K562 treated with DMSO at 1 percent for 12 hours (cell line): Measurements from ENCODE around the gene ZNF554. TPM values are rescaled to one million over a fixed set of nuclear protein-coding genes. Genes with fewer than 3 reads are reported as not detected.

ENCODE experiments used
- total RNA-seq: library from RNA; unstranded; fragments of 300-600 nt; gene quantifications from 2 replicates; pipeline ENCODE4 v1.2.3, GENCODE V29; 2022; ENCODE audit not compliant: insufficient read depth

ZNF554 gene
- 1.8 and 2.7 TPM in 2 replicates for total RNA-seq

DNA sequence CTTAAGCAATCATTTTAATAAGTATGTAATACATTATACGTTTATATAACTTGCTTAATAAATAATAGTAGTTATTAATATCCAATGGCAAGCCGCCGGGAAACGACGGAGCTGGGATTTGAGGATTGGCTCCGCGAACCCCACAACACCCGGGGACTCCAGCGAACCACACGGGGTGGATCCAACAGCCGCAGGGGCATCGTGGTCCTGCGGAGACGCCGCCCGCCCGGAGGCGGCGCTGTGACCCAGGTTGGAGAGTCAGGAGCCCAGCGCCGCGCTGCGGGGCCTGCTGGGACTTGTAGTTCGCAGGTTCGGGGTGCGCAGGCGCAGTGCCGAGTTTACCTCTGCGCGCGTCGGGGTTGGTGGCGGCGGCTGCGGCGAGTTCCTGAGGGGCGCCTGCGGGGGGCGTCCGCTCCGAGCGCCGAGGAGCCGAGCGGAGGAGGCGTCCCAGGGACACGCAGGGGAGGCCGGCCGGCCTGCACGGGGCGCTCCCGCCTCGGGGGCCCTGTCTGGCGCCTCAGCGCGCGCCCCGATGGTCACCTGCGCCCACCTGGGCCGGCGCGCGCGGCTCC, at the start of gene ZNF554:
Gene ZNF554 (plus strand): TSS at position 329 of the 572 bp plus-strand sequence. CDS start 204 bp downstream, at position 533.

DNA sequence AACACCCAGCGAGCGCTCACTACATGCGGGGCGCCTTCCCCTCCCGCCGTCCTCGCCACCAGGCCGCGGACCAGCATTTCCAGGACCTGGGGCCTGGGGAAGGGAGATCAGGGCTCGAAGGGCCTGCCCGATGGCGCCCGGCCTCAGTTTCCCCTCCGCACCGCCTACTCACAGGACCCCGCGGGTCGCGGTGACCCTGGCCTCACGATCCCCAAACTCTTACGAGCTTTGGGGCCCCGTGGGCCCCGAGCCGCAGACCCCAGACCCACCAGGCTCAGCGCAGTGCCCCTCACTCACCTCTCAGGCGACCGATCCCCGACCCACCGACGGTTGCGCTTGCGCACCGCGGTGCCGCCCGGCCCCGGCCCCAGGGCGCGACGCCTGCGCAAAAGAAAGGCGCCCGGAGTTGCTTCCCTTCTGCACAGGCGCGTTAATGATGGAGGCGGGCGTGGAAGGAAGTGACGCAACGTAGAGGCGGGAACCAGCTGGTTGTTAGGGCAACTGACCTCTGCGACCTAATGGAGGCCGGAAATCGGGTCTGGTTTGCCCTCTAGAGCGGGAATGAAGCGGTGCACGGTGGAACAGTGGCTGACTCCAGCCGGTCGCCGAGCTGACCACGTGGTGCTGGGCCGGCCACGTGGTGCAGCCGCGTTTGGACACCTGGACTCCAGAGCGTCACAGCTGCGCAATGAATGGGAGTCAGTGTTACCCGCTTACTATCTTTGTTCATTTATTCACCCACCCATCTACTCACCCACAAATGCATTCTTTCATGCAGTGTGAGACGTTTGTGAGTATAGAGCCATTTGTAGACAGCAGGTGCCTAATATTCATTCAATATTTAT, 36.5 kb upstream of the ZNF554 start, which contains the start of gene SGTA:
Gene SGTA (minus strand): TSS at position 338 of the 845 bp plus-strand sequence. CDS start 14,205 bp downstream, outside the sequence.

GRCh38 chr19:2785244-2785997, 34.2 kb upstream of the ZNF554 start, which contains the start of gene THOP1:
Gene THOP1, plus strand, starts transcription at chr19:2785503. Its CDS starts 160 bp downstream, at chr19:2785663.

DNA sequence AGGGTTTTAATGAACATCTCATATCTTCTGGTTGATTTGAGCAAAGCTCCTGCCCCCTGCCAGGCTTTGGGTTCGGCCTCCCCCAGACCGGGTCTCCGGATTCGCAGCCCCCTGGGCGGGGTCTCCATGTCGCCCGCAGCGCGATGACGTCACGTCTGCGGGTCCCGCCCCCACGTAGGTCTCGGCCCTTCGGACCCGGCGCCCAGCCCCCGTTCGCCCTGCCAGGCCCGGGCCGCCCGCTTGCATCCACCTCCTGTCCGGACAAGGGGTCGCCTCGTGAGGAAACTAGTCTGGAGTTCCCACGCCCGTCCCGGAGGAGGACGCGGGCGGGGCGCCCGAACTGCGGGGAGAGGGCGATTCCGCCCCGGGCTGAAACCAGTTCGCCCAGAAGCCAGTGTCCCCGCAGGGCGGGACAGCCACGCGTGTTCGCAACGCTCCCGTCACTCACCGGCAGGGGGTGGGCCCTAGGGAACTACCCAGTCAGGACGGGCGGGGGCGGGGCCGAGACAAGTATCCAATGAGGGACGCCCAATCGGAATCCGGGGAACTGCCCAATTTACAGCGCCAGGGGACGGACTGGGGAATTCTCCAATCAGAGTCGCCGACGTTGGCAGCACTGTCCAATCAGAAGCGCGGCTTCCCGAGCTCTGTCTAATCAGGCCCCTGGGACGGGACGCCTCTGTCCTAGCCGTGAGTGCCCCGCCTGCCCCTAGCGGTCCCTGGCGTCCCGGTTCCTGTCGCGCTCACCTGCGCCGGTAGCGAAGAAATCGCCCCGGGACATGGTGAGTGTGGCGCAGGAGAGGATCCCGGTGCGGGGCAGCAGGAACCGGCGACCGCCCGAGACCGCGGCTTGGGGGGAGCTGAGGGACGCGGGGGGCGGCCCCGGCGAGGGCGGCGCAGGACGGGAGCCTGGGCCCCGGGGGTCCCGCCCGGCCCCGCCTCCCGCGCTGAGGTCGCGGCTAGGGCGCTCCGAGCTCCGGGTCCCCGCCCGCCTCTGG, 21.4 kb downstream of the ZNF554 start, which contains the start of gene ZNF555:
Gene ZNF555 (plus strand): TSS at position 682 of the 998 bp plus-strand sequence. CDS start 98 bp downstream, at position 780.

GRCh38 chr19:2867025-2867991, 47.6 kb downstream of the ZNF554 start, which contains the start of gene ZNF556:
Gene ZNF556, plus strand, starts transcription at chr19:2867335. Its CDS starts 87 bp downstream, at chr19:2867422.

Other genes with a start within 250 kb of the ZNF554 start
- 0.36 and 1.3 TPM in 2 replicates for gene GNG7, start 117.2 kb upstream of the ZNF554 start, total RNA-seq
- 3.4 and 4.7 TPM in 2 replicates for gene DIRAS1, start 98.5 kb upstream of the ZNF554 start, total RNA-seq
- 159 and 192 TPM in 2 replicates for gene SLC39A3, start 79.9 kb upstream of the ZNF554 start, total RNA-seq
- gene SGTA, start 36.6 kb upstream of the ZNF554 start, total RNA-seq, result 100 and 123 TPM in 2 replicates
- 103 and 154 TPM in 2 replicates for gene THOP1, start 34.4 kb upstream of the ZNF554 start, total RNA-seq
- gene ZNF555, start 21.6 kb downstream of the ZNF554 start, total RNA-seq, result 1.0 and 4.9 TPM in 2 replicates
- 0.96 TPM in 1 of 2 replicates, not detected in the other for gene ZNF556, start 47.5 kb downstream of the ZNF554 start, total RNA-seq
- gene ZNF57, start 81.1 kb downstream of the ZNF554 start, total RNA-seq, result 2.4 and 5.7 TPM in 2 replicates
- gene ZNF77, start 125.1 kb downstream of the ZNF554 start, total RNA-seq, result 8.4 and 9.3 TPM in 2 replicates
- gene TLE6, start 157.7 kb downstream of the ZNF554 start, total RNA-seq, result 5.8 and 8.3 TPM in 2 replicates
- gene TLE2, start 209.4 kb downstream of the ZNF554 start, total RNA-seq, result 35.1 and 53.0 TPM in 2 replicates
- gene TLE5, start 242.6 kb downstream of the ZNF554 start, total RNA-seq, result 318 and 363 TPM in 2 replicates